ENCODE measurements around the gene ANKK1. TPM values are rescaled to one million over a fixed set of nuclear protein-coding genes. Genes with fewer than 3 reads are reported as not detected.

Gene ANKK1
- total and polyA plus RNA-seq, 2 of the 8 experiments (the other 6 are each of a cell fraction or from before 2014, with no cell fraction given) = 0.11 TPM; not detected in 1

- TF ChIP-seq CHD7 (IDR thresholded peaks at IDR 0.05; ENCODE audit: insufficient replicate concordance, low read length) (no peak), SIX5 (IDR thresholded peaks at IDR 0.05; ENCODE audit: low read depth, low read length) (no peak), SIN3A (conservative IDR thresholded peaks at IDR 0.05 in 1 of 2, IDR thresholded peaks at IDR 0.05 in 1 of 2; ENCODE audit: low read depth in 1 of 2, low read length in 2 of 2) (no peak)
Measured at GRCh38 chr11:113440816-113441215, 53.2 kb downstream of the ANKK1 start (continued).
